GM18909 (cell line): ENCODE measurements around the gene NR3C1.

Experiments
- ATAC-seq: cut with Tn5 transposase; IDR thresholded peaks from one replicate; pipeline ENCODE4 v1.9.1; 2021; ENCODE audit warnings: mild to moderate bottlenecking; ENCODE audit not compliant: unreplicated experiment, poor library complexity

The NR3C1 gene

DNA sequence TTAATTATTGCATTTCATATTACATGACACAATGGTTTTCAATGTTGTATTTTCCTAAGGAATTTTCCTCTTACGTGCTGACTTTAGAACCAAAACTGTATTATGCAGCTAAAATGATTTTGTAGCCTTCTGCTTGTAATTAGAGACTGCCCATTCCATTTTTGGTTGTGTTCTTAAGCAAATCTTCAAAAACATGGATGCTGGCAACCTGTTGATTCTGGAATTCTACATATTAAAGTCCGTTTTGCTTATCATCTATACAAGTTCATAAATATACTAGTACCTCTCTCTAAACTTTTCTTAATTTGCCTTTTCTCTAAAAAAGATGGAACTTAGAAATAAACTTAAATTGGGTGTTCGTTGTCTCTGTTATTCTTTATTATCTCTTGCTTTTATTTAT is 88.3 kb downstream of the NR3C1 start:
- ATAC-seq, result no peak

DNA sequence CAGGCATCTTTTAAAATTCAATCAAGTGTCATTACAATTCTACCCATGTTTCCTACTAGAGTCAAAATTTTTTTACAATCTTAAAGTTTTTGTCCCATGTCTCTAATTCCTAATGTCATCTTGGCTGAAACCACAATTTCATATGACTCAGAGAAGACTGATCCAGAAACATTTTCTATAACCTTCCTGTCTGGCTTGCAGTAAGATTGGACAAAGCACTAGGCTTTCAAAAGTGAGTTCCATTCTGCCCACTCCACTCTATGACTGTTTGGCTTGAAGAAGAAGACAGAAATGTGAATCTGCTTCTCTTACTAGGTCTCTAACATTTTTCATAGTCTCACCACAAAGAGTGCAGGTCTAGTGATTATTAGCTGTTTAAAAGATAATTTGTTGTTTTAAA is 88.8 kb downstream of the NR3C1 start:
- no peak for ATAC-seq

DNA sequence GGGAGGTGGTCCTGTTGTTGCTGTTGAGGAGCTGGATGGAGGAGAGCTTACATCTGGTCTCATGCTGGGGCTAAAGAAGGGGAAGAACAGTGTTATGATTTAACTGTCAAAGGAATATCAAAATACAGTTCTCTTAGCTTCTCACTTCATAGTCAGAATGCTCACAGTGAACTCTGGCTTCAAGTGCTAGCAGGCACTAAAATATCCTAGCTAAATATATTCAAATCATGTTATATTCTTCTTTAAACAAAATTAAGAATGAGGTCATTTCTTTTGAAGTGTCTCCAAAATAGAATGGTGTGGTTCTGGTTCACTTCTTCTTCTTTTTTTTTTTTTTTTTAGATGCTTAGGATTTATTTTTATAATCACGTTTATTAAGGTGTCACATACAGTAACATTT is 89.4 kb downstream of the NR3C1 start:
- ATAC-seq, result no peak

DNA sequence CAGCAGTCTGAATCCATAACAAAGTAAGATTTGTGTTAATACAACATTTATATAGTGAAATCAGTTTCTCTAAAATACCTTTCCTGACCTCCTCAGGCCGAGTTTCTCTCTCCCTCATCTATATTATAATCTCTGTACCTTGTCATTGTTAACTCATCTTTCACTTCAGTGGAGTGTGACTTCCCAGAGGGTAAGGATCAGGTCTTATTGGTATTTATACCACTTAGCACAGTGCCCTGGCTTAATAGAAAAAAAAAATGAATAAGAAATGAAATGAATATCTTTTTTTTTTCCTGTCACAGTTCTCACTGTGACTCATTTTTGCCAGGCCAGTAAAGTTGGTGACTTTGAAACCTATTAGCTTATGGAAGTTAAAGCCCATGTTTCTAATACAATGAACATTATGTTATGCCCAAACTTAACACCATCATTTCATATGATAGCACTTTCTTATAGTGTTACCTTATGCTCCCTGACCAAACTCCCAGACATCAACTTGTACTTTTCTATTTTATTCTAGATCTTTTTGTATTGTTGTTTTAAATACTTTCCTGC is 90.1 kb downstream of the NR3C1 start:
- ATAC-seq, result no peak

DNA sequence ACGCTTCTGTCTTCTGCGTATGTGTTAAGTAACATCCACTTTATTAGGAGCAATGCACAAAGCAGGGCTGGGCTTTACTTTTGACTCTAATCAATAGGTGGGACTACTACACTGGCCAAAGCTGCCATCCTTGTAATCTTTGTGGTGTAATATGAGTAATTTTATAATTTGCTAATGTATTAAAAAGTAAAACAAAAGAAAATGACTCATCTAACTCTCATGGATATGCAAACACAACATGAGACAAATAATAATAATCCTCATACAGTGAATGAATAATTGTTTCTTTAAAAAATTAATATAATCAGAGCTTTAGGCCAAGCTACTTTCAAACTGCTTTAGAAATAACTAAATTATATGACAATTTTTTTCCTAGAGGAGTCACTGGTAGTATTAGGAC is 90.7 kb downstream of the NR3C1 start:
- ATAC-seq, result no peak

DNA sequence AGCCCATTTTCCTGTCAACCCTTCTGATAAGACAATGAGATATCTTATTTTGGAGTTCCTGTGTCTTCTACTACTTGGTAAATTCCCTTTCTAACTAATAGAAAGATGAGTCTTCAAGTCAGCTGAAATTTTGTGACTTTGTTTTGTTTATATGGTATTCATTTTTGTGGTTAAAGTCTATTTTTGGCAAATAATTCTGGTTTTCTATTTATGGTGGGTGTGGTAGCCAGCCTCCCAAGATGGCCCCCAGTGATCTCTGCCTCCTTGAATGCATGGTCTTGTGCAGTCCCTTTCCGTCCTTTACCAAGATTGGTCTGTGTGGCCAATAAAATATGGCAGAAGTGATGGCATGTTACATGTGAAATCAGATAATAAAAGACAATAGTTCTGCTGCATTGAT is 91.5 kb downstream of the NR3C1 start:
- no peak for ATAC-seq

DNA sequence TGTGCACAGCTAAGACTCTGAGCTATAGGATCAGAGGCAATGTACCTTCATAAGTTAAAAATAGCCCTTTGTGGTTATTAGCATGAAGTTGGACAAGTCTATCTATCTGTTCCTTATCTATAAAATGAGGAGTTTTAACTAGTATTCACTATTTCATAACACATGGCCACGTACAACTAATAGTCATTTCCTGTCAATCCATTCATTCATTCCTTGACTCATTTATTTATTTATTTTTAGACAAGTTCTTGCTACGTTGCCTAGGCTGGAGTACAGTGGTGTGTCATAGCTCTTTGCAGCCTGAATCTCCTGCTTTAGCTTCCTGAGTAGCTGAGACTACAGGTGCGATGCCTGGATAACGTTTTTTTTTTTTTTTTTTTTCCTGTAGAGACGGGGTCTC is 92.1 kb downstream of the NR3C1 start:
- ATAC-seq, result no peak

DNA sequence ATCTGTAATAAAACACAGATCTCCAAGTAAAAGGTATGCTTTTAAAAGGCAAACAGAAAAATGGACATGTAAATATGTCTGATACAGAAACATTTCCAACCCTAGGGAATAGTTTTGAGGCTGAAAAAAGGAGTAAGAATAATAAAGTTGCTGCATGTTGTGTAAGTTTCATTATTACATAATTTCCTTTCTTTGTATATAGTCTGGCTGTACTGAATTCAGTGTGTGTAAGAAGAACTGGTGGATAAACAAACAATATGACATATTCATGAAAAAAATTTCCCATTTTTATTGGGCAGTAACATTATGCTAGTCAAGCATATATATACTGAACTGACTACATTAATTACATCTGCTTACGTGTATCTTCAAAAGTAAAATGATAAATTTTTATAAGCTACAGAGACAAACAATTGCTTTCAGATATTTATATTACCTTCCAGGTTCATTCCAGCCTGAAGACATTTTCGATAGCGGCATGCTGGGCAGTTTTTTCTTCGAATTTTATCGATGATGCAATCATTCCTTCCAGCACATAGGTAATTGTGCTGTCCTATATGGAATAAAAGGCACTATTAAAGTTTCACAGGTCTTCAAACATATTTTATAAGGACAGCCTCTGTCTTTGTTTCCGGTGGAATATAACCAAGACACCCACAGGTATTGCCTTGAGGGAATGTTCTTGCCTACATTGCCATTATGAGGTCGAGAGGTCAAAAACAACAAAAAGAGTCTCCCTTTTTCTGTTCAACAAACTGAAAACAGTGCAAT is 93.6 kb downstream of the NR3C1 start:
- no peak for ATAC-seq

DNA sequence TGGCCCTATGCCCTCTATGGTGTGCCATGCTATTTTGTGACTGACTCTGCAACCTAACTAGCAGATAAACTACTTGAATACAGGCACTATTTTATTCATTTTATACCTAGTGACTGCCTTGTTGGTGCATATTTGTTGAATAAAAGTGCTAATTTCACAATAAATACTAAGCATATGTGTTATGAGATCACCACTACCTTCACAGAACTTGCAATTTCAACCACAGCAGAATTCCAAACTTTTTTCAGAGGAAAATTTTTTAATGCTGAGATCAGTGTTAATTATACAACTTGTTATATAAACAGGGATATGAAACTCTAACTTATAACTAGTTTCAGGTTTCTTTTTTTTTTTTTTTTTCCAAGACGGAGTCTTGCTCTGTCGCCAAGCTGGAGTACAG is 94.8 kb downstream of the NR3C1 start:
- ATAC-seq, result no peak

DNA sequence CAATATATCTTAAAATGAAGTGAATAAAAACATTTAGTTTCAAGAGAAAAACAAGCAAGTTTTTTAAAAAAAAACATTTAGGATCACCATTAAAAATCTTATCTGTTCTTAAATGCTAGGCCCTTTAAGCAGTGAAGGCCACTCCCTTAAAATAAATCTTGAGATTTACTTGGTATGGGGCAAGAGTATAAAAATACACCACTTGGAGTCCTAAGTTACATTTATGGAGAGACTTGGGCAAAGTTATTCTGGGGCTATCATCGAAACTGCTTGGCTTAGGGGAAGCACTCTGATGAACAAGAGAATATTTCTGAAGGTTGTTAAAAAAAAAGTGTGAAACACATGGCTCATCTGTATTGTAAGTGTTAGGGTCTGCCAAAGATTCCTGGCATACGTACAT is 97.4 kb downstream of the NR3C1 start:
- no peak for ATAC-seq

DNA sequence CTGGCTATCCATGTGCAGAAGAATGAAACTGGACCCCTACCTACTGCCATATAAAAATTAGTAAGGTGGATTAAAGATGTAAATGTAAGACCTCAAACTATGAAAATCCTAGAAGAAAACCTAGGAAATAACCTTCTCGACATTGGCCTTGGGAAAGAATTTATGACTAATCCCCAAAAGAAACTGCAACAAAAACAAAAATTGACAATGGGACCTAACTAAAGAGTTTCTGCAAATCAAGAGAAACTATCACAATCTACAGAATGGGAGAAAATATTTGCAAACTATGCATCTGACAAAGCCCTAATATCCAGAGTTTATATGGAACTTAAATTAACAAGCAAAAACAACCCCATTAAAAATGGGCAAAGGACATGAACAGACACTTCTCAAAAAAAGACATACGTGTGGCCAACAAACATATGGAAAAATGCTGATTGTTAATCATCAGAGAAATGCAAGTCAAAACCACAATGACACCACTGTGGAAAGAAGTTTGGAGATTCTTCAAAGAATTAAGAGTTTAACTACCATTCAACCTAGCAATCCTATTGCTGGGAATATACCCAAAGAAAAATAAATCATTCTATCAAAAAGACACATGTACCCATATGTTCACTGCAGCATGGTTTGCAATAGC is 98.5 kb downstream of the NR3C1 start:
- no peak for ATAC-seq

DNA sequence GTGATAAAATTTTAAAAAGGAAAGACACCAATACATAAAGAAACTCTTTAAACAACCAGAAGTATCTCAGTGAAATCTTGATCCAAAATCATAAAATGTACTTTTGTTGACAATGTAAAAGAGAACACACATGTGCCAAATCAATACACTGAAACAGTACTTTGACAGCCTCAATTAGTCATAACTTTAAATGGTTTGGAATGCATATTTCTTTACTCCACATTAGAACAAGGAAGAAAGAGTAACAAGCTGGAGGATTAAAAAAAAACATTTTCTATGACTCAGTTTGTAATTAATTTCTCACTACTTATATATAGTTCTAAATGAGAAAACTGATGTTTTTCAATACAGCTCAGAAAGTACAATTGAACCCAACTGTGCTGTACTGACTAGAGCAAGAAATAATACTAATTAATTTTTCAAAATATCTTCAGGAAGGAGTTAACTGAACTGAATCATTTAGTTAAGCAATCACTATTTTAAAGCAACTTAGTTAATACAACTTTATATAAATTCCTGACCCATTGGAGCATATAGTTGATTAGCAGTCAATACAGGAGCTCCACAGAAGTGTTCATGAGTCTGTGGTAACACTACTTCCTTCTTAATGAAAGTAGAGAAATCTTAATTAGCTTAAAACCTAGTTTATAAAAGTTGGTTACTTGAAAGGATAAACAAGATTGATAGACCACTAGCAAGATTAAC is 101.0 kb downstream of the NR3C1 start:
- ATAC-seq, result no peak

DNA sequence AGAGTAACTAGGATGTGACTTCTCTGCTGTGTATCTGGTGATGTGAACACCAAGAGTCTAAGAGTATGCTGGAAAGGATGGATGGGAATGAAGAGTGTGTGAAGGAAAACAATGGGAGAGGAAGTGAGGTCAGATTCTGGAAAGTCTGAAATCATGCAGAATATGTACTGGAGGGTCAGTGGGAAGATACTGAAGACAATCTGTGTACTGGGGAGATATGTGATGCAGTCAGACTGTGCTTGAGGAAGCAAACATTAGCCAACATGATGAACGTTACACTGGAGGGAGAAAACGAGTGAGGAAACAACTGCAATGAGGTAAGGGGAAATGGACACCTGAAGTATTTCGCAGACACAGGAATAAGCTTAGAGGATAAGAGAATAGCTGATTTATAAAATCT is 105.7 kb downstream of the NR3C1 start:
- ATAC-seq, result no peak

DNA sequence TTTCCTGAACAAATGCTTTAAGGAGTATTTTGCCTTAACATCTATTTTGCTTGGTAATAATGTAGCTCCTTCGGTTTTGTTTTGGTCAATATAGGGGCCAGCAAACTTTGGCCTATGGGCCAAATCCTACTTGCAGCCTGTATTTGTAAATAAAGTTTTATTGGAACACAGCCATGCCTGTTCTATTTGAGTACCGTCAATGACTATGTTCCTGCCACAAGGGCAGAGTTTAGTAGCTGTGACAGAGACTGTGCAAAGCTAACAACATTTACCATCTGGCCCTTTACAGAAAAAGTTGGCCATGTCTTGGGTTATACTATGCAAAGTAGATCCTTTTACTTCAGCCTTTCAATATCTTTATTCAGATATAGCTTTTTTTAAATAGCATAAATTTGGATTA is 113.4 kb downstream of the NR3C1 start:
- no peak for ATAC-seq

DNA sequence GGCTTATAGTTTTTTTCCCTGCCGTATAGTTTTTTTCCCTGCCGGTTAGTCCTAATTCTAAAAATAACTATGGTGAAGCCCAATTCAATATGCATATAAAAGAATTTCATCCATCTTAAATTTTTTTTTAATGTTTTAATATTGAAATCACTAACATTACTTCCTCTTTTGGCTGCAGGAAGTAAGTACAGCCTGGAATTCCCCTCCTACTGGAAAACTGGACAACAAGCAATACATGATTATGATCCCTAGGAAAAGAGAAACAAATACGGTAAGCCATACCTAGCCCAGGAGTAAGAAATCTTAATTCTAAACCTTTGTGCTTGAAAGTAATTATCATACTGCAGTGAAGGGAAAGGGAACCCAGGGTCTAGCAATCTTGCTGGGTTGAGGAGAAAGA is 119.0 kb downstream of the NR3C1 start:
- no peak for ATAC-seq

DNA sequence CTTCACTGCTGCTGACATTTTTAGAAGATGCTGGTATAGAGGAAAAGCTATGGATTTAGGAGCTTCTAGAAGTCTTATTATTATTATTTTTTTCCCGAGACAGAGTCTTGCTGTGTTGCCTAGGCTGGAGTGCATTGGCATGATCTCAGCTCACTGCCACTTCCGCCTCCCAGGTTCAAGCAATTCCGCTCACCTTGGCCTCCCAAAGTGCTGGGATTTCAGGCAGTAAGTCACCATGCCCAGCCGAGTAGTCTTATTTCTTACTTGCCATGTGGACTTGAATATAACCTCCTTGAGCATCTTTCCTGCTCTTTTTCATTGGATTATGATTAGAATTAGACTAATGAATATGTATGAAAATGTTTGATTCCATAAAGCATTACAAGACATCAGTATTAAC is 119.5 kb downstream of the NR3C1 start:
- ATAC-seq, result no peak

DNA sequence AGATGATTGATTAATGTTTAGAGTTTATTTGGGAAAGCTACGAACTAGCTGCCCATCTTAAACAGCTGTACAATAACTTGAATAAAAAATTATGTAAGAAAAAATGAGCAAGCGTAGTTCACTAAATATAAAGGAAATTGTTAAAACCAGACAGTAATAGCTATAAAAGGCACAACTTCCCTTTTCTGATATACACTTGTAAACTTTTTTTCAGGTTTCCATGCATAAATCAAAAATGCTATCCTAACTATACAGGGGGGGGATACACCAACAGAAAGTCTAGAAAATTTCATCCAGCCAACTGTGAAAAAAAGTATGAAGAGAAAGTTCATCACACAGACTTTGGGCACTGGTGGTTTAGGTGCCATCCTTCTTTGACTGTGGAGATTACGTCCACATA is 122.3 kb downstream of the NR3C1 start:
- ATAC-seq, result no peak

DNA sequence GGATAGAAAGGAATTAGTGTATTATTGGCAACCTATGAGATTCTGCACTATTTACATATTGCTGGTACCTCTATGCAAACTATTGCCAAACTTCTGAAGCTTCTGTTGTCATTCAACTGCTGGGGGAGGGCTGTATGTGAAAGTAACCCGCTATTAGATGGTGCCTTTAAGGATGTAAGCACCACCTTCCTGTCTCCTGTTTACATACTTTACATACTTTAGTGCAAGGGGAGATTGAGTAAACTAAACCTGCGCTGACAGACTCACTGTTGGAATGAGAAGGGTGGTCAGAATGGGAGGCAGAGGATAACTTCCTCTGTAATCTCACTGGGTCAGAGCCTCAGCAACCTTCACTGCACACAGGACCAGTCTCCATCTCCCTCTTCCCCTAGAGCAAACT is 123.8 kb downstream of the NR3C1 start:
- ATAC-seq, result no peak

DNA sequence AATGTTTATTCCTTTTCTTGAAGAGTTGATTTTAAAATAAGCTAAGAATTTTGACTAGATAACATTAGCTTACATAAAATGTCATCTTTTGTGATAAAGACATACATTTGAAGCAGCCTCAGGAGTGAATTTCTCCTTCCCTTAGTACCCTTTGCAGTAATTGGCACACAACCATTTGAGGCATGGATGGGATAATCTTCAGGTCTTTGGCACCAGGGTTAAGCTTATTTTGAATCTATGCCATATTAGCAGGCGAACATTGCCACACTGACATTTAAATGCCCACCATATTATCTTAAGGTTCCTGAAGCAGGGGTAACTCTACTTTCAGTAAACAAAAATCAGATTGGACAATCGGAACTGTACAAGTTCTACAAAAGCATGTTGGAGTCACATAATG is 126.0 kb downstream of the NR3C1 start:
- no peak for ATAC-seq

DNA sequence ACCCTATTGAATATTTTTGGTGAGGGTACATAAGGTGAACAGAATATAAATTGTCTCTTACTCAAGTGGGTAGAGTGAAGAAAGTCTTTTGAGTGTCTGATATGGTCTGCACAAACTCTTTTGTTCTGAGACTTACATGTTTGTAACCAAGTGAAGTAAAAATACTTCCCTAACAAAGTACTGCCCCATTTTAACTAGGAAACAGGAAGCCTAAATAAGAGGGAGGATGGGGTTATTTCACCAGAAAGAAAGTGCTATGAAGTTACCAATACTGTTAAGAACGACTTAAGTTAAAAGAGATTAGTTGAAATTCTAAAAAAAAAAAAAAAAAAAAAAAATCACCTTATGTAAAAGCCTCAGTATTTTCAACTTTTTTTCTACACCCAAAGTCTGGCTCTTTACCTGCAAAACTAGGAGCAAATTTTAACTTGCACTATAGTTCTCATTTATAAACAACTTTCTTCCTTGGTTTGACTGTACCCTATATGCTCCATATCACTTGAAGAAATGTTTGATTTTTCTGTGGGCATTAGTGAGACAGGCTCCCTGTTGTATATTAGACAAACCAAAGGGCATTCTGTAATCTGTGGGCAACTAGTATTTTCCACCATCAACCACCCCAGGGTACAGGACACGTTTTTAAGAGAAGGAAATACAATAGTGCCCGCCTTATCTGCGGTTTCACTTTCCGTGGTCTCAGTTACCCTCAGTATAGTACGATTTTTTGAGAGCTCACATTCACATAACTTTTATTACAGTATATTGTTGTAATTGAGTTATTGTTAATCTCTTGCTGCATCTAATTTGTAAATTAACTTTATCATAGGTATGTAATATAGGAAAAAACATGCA is 127.7 kb downstream of the NR3C1 start:
- no peak for ATAC-seq
